Stimulated activated CD4-positive, alpha-beta T cell treated with anti-CD3 and anti-CD28 coated beads, Interleukin-2, amount 100 ng/mL, for 48 hours (primary cell): ENCODE measurements around the gene ZNF511.
"Not testable (repeated sequence)": the region's sequence is repeated elsewhere in the genome, so short reads cannot be mapped to it uniquely, and the experiment has no call there.

Experiments used
- DNase-seq, 2 donors: peaks; one replicate each; pipeline ENCODE4 v3.0.0-alpha.2; 2020

Gene ZNF511

DNA sequence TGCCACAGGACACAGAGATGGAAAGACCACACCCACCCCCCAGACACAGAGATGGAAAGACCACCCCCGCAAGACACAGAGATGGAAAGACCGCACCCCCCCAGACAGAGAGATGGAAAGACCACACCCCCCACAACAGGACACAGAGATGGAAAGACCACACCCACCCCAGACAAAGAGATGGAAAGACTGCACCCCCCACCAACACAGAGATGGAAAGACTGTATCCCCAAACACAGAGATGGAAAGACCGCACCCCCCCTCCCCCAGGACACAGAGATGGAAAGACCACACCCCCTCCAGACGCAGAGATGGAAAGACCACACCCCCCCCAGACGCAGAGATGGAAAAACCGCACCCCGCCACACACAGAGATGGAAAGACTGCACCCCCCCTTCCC is 8.0 kb downstream of the ZNF511 start:
- no peak for DNase-seq

DNA sequence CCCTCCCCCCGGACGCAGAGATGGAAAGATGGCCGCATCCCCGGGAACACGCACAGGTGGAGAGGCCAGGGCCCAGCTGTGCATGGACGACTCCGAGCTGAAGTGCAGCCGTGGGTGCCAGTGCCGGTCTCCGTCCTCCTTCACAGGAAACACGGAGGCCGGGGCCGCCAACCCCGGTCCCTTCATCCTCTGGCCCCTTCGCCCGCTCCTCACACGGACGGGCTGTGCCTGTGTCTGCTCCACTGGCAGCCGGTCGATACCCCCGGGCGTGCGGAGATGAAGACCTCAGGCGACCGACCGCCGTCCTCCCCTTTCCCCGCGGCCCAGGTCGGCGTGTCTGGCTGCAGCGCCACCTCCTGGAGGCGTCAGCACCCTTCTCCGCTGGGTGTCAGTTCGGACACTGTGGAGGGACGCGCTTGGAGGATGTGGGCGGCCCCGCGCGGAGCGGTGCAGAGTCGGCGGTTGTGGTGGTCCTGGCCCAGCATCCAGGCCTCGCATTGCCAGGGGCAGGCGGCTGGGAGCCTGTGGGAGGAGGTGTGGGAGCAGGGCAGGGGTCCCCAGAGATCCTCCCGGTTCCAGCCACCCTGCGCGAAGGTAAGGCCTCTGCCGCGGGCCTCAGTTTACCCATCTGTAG is 9.9 kb downstream of the ZNF511 start:
- peak; percentile 65 to 73 for DNase-seq

DNA sequence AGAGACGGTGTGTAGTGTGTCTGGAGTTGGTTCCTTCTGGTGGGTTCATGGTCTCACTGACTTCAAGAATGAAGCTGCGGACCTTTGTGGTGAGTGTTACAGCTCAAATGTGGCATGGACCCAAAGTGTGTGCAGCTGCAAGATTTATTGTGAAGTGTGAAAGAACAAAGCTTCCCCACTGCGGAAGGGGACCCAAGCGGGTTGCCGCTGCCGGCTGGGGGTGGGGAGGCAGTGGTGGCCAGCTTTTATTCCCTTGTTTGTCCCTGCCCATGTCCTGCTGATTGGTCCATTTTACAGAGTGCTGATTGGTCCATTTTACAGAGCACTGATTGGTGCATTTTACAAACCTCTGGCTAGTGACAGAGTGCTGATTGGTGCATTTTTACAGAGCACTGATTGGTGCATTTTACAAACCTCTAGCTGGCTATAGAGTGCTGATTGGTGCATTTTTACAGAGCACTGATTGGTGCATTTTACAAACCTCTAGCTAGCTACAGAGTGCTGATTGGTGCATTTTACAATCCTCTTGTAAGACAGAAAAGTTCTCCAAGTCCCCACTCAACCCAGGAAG is 12.2 kb downstream of the ZNF511 start:
- DNase-seq: not testable (repeated sequence)

DNA sequence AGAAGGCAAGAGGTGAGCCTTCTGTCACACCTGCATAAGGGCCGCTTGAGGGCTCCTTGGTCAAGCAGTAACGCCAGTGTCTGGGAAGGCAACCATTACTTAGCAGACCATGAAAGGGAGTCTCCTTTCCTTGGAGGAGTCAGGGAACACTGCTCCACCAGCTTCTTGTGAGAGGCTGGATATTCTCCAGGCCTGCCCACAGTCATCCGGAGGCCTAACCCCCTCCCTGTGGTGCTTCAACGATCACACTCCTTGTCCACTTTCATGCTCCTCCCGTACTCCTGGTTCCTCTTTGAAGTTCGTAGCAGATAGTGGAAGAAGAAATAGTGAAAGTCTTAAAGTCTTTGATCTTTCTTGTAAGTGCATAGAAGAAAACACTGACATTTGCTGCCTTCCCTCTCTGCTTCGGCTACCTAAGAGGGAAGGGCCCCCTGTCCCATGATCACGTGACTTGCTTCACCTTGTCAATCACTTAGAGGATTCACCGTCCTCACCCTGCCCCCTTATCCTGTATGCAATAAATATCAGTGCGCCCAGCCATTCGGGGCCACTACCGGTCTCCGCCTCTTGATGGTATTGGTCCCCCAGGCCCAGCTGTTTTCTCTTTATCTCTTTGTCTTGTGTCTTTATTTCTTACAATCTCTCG is 13.5 kb downstream of the ZNF511 start:
- not testable (repeated sequence) for DNase-seq

DNA sequence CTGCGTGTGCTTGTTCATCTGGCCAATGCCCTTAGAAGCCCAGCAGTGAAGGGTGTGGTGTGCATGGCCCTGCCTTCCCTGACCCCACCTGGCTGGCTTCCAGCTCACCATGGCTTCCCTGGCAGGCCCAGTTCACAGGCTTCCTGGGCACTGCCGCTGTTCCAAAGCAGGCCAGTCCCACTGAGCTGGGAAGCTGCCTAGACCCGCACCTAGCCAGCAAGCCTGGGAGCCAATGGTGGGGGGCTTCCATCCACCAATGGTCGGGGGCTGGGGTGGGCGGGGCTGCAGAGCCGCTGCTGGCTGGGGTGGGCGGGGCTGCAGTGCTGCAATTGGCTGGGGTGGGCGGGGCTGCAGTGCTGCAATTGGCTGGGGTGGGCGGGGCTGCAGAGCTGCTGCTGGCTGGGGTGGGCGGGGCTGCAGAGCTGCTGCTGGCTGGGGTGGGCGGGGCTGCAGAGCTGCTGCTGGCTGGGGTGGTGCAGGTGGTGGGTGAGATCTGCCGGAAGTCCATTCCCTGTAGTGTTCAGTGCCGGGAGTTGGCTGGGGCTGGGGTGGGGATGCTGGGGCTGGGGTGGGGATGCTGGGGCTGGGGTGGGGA is 15.6 kb downstream of the ZNF511 start:
- DNase-seq: peak; percentile 41 to 59

DNA sequence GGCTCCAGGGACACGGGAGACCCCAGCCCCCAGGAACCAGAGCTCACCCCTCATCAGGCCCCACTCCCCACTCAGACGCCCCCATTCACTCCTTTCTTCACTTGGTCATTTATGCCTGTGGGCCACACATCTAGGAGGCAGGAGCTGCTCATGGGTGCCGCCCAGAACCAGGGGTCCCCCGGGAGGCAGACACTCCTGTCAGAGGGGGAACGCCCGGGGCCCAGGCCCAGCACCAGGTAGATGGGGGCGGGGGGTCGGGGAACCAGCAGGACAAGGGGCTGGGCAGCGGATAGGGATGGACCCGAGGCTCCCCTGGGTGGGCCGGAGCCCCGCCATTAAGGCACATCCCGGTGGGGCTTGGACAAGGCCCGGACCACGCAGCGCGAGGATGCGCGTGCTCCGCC is 16.1 kb downstream of the ZNF511 start:
- no peak for DNase-seq

DNA sequence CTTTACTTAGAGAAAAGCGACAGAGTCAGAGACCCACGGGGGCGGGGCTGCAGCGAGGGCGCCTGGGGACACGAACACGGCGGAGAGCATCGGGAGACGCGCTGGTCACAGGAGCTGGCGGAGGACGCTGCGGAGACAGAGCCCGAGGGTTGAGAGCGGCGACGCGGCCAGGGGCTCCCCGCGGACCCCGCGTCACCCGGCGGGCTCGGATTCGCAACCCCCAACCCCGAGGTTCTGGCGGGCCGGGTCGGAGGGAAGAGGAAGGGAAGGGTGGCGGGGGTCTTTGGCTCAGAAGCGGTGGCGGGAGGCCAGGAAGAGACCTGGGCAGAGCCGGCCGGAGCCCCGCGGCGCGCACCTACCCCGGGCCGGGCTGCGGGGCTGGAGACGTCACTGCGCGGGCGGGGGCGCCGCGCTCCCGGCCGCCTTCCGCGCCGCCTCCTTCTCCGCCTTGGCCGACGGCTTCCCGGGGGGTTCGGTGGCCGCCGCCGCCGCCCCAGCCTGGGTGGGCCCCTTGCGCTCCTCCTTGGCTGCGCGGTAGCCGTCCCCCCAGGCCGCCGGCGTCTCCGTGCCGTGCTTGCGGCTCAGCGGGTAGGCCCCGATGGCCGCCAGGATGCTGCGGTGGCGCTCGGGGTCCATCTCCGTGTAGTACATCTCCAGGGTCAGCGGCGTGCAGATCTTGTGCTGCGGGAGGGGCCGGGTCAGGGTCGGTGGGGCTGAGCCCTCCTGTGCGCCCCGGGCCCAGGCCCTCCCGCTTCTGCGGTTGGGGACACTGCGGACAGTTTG is 16.9 kb downstream of the ZNF511 start:
- no peak for DNase-seq

DNA sequence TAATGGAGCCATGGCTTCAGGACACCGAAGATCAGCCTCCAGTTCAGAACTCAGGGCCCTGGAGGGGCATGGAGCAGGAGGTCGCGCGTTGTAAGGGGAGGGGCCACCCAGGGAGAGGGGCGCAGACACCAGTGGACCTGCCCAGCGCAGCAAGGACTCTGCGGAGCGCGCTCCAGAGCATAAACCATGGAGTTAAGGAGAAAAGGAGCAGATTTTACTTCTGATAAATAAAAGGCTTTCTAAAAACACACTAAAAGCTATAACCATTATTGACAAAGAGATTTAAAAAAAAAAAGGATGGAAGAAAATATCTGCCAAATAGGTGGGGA is 17.5 kb downstream of the ZNF511 start:
- no peak for DNase-seq

DNA sequence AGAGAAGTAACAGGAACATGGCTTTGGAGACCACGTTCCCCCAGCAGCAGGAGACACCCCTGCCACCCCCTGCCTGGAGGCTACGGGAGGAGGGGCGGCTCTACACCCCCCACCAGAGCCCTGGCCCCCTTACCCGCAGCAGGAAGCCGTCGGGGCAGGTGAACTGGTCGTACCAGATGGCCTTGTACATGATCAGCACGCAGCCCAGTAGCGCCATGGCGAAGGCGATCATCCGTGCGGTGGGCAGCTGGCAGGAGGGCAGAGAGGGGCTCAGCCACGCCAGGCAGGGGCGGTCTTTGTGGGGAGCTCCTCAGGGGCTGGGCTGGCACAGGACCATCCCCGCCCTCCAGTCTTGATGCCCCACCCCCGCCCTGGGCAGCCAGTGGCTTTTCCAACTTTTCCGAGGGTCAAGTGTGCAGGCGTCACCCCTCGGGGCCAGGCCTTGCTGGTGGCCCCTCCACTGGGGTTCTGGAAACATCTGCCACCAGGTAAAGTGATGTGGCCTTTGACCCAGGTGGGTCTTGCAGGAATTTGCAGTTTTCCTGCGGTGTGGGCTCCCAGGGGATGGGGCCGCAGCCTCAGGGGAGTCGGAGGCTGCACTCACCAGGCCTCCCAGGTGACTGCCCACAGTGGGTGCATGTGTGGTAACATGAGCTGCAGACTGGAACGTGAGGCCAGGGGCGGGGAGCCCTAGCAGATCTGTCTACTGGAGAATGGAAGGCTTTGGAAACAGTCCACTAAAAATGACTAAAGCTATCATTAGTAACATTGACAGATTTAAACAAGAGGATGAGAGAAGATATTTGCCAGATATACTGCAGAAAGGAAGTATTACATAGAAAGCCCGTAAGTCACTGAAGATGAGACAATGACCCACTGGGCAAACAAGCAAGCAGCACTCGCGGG is 18.3 kb downstream of the ZNF511 start:
- DNase-seq: no peak

DNA sequence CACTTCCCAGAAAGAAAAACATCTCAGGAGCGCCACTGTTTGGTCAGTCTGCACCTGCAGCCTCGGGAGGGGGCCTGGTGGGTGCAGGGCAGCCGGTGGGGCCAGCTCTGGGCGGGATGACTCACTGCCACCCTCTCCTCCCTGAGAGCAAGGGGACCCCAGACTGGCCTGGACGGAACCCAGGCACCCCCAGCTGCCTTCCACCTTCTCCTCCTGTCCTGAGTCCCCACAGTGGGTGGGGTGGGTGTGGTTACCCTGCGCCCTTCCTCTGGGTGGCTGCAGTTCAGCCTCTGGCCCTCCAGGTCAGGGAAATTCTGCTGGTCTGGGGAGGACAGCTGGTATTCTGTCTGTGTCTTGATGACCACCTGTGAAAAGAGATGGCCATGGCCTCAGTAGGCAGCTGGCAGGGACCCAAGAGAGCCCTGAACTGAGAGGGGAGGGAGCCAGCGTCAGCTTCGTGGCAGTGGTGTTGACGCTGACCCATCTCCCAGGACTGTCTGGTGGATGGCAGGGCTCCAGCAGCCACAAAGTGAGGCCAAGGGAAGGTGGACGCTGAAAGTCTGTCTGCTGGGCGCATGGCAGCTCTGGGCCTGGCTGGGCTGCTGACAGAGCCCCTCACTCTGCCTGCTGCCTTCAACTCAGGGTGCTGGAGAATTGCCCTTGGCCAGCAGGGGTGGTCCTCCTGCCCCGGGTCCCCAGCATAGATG is 19.1 kb downstream of the ZNF511 start:
- no peak for DNase-seq

DNA sequence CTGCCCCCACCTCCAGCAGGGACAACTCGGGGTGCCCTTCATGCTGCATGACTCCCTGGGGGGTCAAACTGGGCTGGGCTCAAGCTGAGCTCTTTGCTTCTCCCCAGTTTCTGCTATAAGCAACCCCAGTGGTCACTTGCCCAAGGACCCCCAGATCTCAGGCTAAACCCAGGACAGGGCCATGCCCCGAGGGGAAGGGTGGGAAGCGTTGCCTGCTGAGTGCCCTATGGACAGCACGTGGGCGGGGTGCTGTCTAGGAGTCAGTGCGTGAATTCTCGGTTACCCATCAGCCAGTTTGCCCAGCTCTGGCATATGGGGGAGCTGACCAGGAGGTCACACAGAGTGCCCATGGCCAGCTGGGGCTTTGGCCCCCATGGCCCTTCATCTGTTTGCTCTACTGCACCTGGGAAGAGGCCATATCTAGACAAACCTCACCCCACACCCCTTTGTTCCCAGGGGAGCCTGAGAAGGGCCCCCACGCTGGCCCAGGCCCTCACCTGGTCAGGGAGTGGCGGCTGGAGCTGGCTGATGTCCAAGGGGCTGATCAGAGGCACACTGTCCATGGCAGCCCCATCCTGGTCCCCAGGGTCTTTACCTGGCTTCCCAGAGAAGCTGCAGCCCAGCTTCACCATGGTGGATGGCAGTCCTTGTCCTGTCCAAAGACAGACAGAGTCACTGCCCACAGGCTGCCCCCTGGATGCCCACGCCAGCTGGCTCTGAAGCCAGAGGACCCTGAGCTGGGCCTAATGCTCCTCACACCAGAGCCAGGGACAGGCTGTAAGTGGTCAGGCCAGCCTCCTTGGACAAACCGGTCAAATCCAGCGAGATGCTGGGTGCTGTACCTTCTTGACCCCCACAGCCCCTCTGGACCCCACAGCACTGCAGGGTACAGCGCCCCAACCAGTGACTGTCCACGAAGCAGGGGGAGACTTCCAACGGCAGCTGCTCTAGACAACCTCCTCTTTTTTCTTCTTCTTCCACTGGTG is 19.9 kb downstream of the ZNF511 start:
- DNase-seq: no peak

DNA sequence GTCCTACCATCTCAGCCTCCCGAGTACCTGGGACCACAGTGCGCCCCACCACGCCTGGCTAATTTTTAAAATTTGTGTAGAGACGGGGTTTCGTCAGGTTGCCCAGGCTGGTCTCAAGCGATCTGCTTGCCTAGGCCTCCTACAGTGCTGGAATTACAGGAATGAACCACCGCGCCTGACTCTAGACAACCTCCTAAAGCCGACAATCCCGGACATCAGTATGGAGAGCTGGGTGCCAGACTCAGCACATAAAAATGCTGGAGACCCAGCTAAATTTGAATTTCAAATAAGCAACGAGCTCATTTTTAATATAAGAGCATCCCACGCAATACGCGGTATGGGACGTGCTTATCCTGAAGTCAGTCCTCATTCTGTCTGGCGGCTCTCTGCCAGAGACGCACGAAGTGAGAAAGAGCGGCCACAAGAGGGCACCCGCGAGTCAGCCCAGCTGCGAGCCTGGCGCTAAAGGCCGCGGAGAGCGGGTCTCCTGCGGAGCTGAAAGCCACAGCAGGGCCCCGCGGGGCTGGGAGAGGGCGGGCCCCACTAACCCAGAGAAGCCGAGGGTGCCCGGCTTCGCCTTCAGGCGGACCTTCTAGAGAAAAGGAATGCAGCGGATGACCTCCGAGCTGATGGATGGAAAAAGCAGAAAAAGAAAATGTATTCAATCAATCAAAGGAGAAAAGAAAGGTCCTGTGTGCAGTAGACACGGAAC is 20.9 kb downstream of the ZNF511 start:
- DNase-seq: peak; percentile 89 to 92

DNA sequence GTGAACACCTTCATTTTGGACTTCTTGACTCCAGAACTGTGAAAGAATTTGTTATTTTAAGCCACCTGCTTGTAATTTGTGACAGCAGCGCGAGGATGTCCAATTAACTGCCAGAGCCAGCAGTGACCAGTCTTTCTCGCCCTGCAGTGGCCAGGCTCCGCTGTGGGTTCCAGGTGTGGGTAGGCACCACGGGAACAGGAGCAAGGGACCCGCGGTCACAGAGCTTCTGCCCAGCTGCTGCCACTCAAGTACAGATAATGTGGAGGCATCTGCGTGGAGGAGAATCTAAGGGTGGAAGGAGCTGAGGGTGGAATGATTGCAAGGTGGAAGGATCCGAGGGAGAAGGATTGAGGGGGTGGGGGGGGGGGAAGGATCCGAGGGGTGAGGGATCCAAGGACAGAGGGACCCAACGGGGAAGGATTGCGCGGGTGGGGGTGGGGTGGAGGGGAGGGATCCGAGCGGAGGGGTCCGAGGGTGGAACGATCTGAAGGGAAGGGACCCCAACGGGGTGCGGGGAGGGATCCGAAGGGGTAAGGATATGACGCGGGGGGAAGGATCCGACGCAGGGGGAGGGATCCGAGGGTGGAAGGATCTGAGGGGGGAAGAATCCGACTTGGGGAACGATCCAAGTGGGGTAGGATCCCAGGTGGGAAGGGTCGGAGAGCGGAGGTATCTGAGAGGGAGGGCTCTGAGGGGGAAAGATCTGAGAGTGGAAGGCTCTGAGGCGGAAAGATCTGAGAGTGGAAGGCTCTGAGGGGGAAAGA is 24.4 kb downstream of the ZNF511 start:
- no peak for DNase-seq

DNA sequence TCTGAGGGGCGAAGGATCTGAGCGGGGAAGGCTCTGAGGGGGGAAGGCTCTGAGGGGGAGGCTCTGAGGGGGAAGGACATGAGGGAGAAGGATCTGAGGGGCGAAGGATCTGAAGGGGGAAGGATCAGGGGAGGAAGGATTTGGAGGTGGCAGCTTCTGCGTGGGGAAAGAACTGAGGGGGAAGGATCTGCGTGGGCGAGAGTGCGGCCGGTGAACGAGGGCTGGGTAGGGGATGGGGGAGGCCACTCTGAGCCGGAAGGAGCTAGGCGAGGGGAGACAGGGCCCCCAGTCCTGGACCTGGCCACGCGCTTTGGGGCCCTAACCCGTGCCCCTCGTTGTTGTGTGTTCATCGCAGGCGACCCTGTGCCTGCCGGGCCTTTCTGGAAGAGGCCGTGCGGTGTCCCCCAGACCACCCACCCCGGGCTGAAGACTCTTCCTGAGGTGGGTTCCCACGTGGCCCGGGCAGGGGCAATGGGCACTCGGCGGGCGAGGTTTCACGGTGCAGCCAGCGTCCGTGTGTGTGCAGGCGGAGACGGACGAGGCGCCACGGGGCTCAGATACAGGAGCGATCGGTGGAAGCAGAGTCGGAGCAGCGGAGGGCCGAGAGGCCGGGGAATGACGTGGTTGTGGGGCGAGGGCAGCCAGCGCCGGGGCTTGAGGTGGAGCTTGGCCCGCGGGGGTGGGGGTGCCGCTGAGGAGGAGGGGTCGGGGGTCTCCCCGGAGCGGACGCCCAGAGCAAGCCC is 26.0 kb downstream of the ZNF511 start:
- no peak for DNase-seq

DNA sequence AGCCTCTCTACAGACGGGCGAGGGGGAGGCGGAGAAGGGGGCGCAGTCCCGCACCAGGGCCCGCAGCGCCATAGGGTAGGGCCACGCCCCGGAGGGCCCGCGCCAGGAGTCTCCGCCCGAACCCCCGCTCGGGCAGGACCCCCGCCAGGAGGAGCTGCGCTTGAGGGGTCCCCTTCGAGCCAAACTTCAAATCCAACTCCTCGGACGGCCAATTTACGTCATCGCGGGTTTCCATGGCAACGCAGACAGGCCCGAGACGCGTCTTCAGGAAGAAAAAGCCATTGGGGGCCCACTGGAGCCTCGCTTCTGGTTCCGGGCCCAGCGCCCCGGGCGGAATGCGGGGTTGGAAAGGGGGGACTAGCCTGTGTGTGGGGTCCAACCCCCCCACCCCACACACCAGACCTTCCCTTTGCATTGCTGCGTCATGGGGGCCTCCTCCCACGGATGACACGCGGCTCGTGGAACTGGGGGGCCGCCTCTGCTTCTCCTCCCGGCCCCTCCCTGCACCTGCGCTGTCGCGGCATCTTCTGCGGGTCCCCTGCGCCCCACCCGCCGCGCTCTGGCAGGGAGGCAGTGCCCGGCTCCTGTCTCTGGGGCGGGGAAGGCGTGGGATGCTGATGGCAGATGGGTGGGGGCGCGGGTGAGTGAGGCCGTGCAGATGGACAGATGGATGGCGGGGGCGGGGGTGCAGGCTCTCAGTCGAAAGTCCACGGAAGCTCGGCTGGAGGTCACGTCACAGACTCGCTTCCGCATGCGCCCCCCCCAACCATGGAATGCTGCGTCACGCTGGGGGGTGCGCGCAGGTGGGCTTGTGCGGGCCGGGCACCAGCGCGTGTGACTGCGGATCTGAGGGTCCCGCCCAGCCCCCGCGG is 26.8 kb downstream of the ZNF511 start:
- DNase-seq: peak; percentile 57 to 66

DNA sequence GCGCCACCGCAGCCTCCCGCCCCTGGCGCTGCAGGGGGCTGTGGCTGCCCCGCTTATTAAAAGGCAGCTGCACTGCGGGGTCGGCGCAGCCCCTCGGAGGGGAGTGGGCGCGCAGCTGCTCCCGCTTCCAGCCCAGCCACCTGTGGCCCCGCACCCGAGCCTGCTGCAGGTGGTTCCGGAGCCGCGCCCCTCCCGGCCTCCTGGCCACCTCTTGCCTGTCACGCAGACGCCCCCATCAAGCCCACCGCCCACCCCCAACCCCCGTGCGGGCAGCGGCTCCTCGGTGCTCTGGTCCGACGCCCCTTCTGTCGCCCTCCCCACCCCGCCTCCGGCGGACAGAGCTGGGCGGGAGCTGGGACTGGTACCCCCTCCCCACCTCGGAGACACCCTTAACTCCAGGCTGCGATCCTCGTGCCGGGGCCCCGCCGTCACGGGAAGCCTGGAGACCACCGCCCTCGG is 27.4 kb downstream of the ZNF511 start:
- DNase-seq: no peak
